Mammary epithelial cell (primary cell): ENCODE measurements around the gene NDUFV3.

Experiments
- EZH2 ChIP-seq: IDR thresholded peaks from 2 replicates; pipeline ENCODE4 v1.6.1; 2012; ENCODE audit warnings: low read length, inconsistent platforms, borderline replicate concordance
- TF ChIP-seq, protein P1 (sequence below), 2 donors: IDR thresholded peaks in 1 of 2; conservative IDR thresholded peaks in 1 of 2; 2 replicates each; pipeline ENCODE4 v1.5.1; 2011 to 2012; ENCODE audit warnings: inconsistent platforms in 2 of 2, low read length in 2 of 2, mild to moderate bottlenecking in 2 of 2, control low read depth in 1 of 2, low read depth in 1 of 2; ENCODE audit not compliant: insufficient read depth in 1 of 2; ENCODE audit errors: extremely low read depth in 1 of 2

DNA sequence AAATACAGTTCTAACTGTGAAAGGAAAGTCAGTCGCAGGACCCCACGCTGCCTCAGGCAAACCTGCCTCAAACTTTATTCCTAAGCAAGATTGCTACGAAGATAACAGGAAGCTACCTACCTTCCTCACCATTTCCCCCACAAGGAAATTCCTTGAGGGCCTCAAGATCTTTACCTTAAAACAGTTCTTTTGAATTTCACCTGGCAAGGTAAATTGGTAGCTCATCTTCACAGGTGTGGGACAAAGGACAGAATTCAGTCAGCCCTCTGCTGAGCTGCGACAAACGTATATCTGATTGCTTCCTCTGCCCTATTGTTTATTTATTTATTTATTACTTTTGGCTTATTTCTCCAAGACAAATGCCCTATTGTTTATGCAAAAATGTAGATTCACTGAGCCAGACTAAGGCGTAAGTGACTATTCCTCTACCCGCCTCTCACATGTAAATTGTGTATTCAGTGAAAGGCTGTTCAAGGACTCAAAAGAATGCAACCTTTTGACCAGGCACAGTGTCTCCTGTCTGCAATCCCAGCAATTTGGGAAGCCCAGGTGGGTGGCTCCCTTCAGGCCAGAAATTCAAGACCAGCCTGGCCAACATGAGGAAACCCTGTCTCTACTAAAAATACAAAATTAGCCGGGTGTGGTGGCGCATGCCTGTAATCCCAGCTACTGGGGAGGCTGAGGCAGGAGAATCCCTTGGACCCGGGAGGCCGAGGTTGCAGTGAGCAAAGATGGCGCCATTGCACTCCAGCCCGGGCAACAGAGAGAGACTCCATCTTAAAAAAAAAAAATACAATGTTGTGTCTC lies 63.9 kb downstream of the NDUFV3 start:
- TF ChIP-seq, protein P1, sequence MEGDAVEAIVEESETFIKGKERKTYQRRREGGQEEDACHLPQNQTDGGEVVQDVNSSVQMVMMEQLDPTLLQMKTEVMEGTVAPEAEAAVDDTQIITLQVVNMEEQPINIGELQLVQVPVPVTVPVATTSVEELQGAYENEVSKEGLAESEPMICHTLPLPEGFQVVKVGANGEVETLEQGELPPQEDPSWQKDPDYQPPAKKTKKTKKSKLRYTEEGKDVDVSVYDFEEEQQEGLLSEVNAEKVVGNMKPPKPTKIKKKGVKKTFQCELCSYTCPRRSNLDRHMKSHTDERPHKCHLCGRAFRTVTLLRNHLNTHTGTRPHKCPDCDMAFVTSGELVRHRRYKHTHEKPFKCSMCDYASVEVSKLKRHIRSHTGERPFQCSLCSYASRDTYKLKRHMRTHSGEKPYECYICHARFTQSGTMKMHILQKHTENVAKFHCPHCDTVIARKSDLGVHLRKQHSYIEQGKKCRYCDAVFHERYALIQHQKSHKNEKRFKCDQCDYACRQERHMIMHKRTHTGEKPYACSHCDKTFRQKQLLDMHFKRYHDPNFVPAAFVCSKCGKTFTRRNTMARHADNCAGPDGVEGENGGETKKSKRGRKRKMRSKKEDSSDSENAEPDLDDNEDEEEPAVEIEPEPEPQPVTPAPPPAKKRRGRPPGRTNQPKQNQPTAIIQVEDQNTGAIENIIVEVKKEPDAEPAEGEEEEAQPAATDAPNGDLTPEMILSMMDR (conservative IDR thresholded peaks at IDR 0.05 in 1 of 2, IDR thresholded peaks at IDR 0.05 in 1 of 2; ENCODE audit: extremely low read depth in 1 of 2, insufficient read depth in 1 of 2, low read depth in 1 of 2, low read length in 2 of 2): no peak
- TF ChIP-seq EZH2: no peak
